ENCODE data around the gene CD164L2.

Gene CD164L2

DNA sequence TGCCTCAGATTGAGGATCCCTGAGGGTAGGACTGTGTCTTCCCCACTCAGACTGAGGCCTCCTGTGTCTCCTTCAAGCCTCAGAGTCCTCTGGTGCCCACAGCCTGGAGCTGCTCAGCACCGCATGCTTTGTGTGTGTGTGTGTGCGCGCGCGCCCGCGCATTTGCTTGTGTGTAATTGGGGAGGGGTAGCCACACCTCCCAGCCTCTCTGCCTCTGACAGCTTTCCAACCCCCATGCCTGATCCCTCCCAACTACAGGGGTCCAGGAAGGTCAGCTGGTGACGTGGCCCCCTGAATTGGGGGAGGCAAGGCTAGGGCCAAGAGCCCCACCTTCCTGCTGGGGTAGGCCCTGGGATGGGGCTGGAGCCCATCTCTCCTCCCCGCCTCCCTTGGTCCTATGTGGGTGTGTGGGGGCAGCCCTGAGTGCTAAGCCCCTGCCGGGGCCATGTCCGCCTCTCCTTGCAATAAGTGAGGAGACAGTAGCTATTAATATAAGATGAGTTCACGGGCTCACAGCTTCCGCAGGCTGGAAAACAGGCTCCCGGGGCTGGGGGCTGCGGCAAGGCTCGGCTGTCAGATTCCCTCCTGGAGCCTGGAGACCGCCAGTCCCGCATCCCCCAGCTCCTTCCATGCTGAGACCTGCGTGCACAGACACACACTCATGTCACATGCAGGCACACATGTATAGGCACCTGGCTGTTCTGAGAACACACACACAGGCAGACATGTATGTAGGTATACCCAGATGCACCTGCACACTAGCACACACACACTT, 16.3 kb upstream of the CD164L2 start:
- H3K27me3 Mint-ChIP-seq = no peaks in the 10 kb centered on the region
- H3K4me1 Mint-ChIP-seq = peaks cover 28% of the 10 kb centered on the region
- peak overlapping the region; percentile 41 for H3K27ac Mint-ChIP-seq
- DNase-seq (ENCODE audit: low spot score in 2 of 2) (no peak), ATAC-seq (ENCODE audit: low read depth) (no peak)
- no peaks in the 10 kb centered on the region for H3K9me3 Mint-ChIP-seq
- no peaks in the 10 kb centered on the region for H3K36me3 Mint-ChIP-seq
- no peak overlapping the region for H3K4me3 Mint-ChIP-seq

DNA sequence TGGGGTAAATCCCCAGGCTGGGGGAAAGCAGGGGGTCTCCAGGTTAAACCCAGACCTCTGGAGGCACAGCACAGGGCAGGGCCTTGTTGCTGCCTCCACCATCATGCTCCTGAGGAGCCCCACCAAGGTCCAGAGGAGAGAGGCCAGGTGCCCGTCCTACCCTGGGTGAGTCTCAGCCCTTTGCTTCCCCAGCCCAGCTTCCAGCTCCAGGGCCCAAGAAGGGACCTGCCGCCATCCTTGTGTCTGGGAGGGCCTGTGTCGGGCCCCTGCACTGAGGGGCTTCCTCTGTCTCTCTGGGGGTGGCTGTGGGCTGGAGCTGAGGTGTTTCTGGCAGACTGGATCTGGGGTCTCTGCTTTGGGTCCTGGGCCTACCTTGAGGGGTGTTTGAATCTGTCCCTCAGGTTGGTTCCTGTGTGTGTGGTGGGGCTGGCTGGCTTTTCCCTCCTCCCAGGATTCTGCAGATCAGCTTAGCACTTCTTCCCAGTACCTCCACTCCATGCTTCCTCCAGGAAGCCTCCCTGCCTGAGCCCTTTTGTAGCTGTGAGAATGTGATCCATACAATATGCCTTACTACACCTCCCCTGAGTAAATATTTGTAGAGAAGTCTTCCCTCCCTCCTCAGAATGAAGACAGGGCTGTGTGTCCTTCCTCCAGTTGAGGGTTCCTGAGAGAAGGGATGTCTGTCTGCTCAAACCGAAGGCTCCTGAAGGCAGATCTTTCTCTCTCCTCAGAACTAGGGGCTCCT, 15.4 kb upstream of the CD164L2 start:
- no peak for ATAC-seq (ENCODE audit: low read depth)
- Mint-ChIP-seq H3K4me1 (peaks cover 20% of the 10 kb centered on the region), H3K27me3 (no peaks in the 10 kb centered on the region), H3K27ac (peak overlapping the region; percentile 41), H3K9me3 (no peaks in the 10 kb centered on the region), H3K4me3 (no peak overlapping the region), H3K36me3 (no peaks in the 10 kb centered on the region)
- DNase-seq (ENCODE audit: low spot score in 2 of 2) = no peak

DNA sequence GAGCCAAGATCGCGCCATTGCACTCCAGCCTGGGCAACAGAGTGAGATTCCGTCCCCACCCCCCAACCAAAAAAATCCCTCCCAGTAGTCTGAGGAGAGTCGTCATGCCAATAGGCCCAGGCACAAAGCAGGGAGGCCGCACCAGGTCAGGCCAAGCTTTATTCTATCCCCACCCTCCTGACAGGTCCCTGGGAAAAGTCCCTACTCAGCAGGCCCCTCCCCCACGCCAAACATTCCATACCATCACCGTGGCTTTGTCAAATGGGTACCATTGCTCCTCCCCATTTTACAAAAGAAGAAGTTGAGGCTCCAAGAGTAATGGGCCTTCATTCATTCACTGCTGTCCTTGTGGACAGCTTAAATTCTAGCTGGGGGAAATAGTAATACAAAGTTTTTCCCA, 14.6 kb upstream of the CD164L2 start:
- H3K27me3 Mint-ChIP-seq = no peaks in the 10 kb centered on the region

DNA sequence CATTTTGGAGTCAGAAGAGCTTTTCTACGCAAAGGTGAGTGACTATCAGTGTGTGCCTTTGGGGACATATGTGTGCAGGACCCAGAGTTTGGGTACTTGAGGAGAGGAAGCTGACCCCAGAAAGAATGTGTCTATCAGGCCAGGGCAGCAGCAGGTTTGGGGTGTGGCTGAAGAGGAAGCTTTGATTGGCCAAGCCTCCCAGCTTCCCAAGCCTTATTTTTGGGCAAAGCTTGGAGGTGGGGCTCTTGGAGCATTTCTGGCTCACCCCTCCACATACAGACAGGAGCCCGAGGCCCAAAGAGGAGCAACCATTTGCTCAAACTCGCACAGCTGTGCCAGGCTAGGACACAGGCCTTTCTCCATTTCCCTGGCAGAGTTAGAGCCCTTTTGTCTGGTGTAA, 14.0 kb upstream of the CD164L2 start:
- no peak overlapping the region for H3K27ac Mint-ChIP-seq
- no peaks in the 10 kb centered on the region for H3K27me3 Mint-ChIP-seq
- ATAC-seq (ENCODE audit: low read depth) (no peak), DNase-seq (ENCODE audit: low spot score in 2 of 2) (no peak)
- no peaks in the 10 kb centered on the region for H3K36me3 Mint-ChIP-seq
- no peaks in the 10 kb centered on the region for H3K9me3 Mint-ChIP-seq
- H3K4me1 Mint-ChIP-seq = peaks cover 12% of the 10 kb centered on the region
- no peak overlapping the region for H3K4me3 Mint-ChIP-seq

More for the DNA sequence above, 14.6 kb upstream of the CD164L2 start:
- H3K27ac Mint-ChIP-seq = peak overlapping the region; percentile 35
- no peak overlapping the region for H3K4me3 Mint-ChIP-seq
- DNase-seq (ENCODE audit: low spot score in 2 of 2) (no peak), ATAC-seq (ENCODE audit: low read depth) (no peak)
- no peaks in the 10 kb centered on the region for H3K9me3 Mint-ChIP-seq
- H3K4me1 Mint-ChIP-seq = peaks cover 15% of the 10 kb centered on the region
- H3K36me3 Mint-ChIP-seq = no peaks in the 10 kb centered on the region

DNA sequence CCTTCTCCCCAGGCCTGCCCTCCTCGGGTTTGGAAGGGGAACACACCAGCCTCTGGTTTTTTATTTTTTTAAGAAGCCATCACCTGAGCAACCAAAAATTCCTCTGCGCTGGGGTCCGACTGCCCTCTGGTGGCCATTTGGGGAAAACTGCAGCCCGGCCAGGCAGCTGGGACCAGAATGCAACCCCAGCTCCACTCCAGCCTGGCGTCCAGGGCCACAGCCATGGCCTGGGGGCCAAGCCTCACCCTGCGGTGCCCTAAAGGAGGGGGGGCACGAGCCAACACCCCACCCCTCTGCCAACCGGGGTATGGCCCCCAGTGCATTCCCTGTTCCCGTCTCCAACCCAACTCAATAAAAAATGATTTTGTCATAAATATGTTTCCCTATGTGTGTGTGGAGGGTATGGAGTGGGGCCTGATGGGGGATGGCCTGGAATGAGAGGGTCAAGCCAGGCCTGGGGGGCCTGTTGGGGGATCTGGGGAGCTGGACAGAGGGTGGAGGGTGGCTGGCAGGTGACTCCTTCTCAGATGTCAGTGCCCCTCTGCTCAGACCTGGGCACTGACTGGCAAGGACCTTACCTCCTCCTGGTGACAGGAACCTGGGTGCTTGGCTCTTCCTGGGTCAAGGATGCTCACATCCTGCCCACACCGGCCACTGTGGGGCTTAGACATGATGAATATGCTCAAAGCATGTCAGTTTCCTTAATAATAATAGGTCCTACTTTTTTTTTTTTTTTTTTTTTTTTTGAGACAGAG, 12.5 kb upstream of the CD164L2 start:
- peaks cover 10% of the 10 kb centered on the region for H3K4me1 Mint-ChIP-seq
- no peaks in the 10 kb centered on the region for H3K27me3 Mint-ChIP-seq
- H3K27ac Mint-ChIP-seq = no peak overlapping the region
- H3K4me3 Mint-ChIP-seq = no peak overlapping the region
- ATAC-seq (ENCODE audit: low read depth) (peak; percentile 50), DNase-seq (ENCODE audit: low spot score in 2 of 2) (peak; percentile 83 to 87)
- no peaks in the 10 kb centered on the region for H3K36me3 Mint-ChIP-seq
- H3K9me3 Mint-ChIP-seq = no peaks in the 10 kb centered on the region

DNA sequence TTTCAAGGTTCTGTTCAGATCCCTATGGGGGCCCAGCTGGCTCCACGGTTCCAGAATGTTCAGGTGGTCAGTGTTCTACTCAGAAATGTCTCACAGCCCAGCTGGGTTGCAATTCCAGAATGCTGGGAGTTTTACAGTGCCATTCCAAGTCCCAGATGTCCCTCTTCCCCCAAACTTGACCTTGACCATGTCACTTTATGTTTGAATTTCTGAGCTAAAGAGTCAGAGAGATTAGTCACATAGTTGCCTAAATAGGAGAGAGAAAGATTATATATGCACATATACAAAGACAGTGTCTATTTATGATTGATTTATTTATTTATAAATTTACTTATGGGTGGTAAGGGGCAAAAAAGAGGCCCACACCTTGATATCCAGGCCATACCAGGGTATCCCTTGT, 11.8 kb upstream of the CD164L2 start:
- no peaks in the 10 kb centered on the region for H3K36me3 Mint-ChIP-seq
- peak overlapping the region; percentile 4 for H3K27ac Mint-ChIP-seq
- DNase-seq (ENCODE audit: low spot score in 2 of 2) = no peak
- H3K9me3 Mint-ChIP-seq = no peaks in the 10 kb centered on the region
- no peaks in the 10 kb centered on the region for H3K27me3 Mint-ChIP-seq
- H3K4me1 Mint-ChIP-seq = peaks cover 10% of the 10 kb centered on the region
- no peak overlapping the region for H3K4me3 Mint-ChIP-seq
- ATAC-seq (ENCODE audit: low read depth) = no peak

DNA sequence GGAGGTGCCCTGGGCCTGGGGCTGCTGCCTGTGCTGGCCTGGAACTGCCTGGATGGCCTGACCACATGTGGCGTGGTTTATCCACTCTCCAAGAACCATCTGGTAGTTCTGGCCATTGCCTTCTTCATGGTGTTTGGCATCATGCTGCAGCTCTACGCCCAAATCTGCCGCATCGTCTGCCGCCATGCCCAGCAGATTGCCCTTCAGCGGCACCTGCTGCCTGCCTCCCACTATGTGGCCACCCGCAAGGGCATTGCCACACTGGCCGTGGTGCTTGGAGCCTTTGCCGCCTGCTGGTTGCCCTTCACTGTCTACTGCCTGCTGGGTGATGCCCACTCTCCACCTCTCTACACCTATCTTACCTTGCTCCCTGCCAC, 11.1 kb upstream of the CD164L2 start:
- DNase-seq (ENCODE audit: low spot score in 2 of 2) (no peak), ATAC-seq (ENCODE audit: low read depth) (no peak)
- H3K9me3 Mint-ChIP-seq = no peaks in the 10 kb centered on the region
- H3K27ac Mint-ChIP-seq = peak overlapping the region; percentile 4
- H3K27me3 Mint-ChIP-seq = no peaks in the 10 kb centered on the region
- no peaks in the 10 kb centered on the region for H3K36me3 Mint-ChIP-seq
- peak overlapping the region; percentile 35 for H3K4me3 Mint-ChIP-seq
- peaks cover 10% of the 10 kb centered on the region for H3K4me1 Mint-ChIP-seq

DNA sequence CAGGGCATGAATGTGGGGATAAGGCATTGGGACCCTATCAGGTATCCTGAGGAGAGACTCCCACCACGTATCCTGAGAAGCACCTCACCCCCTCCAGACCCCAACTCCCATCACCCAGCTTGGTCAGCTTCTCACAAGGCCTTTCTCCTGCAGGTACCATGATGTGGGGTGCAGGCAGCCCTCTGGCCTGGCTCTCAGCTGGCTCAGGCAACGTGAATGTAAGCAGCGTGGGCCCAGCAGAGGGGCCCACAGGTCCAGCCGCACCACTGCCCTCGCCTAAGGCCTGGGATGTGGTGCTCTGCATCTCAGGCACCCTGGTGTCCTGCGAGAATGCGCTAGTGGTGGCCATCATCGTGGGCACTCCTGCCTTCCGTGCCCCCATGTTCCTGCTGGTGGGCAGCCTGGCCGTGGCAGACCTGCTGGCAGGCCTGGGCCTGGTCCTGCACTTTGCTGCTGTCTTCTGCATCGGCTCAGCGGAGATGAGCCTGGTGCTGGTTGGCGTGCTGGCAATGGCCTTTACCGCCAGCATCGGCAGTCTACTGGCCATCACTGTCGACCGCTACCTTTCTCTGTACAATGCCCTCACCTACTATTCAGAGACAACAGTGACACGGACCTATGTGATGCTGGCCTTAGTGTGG, 10.6 kb upstream of the CD164L2 start:
- no peaks in the 10 kb centered on the region for H3K9me3 Mint-ChIP-seq
- ATAC-seq (ENCODE audit: low read depth) (no peak), DNase-seq (ENCODE audit: low spot score in 2 of 2) (no peak)
- no peaks in the 10 kb centered on the region for H3K27me3 Mint-ChIP-seq
- peak overlapping the region; percentile 4 for H3K27ac Mint-ChIP-seq
- H3K36me3 Mint-ChIP-seq = no peaks in the 10 kb centered on the region
- no peak overlapping the region for H3K4me3 Mint-ChIP-seq
- peaks cover 10% of the 10 kb centered on the region for H3K4me1 Mint-ChIP-seq

DNA sequence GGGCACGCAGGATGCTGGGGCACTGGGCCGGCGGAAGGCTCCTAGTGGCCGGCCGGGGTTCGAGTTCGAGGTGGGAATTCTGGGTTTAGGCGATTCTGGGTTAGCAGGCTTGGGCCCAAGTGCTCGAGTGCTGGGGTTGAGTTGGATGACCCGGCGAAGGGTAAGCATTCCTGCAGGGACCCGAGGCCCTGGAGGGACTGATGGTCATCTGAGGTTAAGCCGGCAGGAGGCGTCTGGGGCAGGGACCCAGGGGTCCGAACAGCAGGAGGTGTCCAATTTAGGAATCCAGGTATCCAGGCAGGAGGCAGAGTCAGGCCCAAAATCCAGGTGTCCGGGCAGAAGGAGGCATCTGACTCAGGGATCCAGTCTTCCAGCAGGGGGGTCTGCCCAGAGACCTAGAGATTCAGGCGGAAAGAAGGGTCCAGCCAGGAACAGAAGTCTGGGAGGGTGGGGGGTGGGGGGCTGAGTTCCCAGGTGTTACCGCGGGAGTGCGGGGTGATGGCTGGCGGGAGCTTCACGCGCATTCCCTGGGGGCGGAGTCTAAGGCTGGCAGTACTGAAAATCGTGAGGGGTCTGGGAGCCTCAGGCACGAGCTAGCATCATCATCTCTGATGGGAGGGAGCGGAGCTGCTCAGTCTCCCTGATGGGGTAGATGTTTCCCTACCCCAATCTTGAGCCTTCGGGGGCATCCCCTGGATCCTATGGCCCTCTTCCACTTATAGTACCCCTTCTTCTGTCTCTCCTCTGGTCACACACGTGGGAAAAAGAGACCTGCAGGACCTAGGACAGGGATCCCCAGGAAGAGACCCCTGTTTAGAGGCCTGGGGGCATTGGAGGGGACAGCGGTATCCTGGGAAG, 9.9 kb upstream of the CD164L2 start:
- Mint-ChIP-seq H3K27me3 (no peaks in the 10 kb centered on the region), H3K27ac (no peak overlapping the region), H3K4me3 (peak overlapping the region; percentile 57), H3K4me1 (peaks cover 13% of the 10 kb centered on the region), H3K36me3 (no peaks in the 10 kb centered on the region), H3K9me3 (no peaks in the 10 kb centered on the region)
- DNase-seq (ENCODE audit: low spot score in 2 of 2) (no peak), ATAC-seq (ENCODE audit: low read depth) (no peak)

DNA sequence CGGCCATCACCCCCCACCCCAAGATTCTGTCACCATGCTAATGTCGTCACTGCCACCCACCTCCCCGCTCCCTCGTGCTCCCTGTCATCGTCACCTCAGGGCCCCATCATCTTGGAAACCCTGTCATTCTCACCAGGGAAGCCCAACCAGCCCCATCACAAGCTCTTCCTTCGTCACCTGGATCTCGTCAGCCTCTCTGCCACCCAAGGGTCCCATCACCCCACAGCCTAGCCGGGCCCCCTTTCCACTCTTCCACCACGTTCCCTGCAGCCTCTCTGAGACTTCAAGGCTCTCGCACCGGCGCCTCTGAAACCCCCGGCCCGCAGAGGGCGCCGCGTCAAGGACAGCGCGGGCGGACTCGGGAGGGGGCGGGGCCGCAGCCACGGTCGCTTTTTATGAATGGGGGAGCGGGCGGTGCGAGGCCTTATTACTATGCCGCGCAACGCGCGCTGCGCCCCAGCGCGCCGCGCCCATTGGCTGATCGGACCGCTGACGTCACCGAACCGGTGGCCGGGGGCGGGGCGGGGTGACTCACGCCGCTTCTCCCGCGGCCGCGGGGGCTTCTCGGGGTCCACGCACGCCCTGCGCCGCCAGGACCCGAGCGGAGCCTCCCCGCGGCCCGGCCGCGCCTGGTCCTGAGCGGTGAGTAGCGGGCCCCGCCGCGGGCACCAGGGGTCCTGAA, 9.1 kb upstream of the CD164L2 start, which contains the start of gene GPR3:
Gene GPR3 (plus strand): TSS at position 527 of the 682 bp plus-strand sequence. CDS start 1,177 bp downstream, outside the sequence.
- Mint-ChIP-seq H3K4me1 (peaks cover 13% of the 10 kb centered on the region), H3K27ac (peak within 1 kb of the TSS; percentile 92), H3K27me3 (no peaks in the 10 kb centered on the region), H3K4me3 (peak within 1 kb of the TSS; percentile 88), H3K9me3 (no peaks in the 10 kb centered on the region), H3K36me3 (no peaks in the 10 kb centered on the region)
- ATAC-seq (ENCODE audit: low read depth) = peak; percentile 89
- peak; percentile 86 for DNase-seq (ENCODE audit: low spot score in 2 of 2)

DNA sequence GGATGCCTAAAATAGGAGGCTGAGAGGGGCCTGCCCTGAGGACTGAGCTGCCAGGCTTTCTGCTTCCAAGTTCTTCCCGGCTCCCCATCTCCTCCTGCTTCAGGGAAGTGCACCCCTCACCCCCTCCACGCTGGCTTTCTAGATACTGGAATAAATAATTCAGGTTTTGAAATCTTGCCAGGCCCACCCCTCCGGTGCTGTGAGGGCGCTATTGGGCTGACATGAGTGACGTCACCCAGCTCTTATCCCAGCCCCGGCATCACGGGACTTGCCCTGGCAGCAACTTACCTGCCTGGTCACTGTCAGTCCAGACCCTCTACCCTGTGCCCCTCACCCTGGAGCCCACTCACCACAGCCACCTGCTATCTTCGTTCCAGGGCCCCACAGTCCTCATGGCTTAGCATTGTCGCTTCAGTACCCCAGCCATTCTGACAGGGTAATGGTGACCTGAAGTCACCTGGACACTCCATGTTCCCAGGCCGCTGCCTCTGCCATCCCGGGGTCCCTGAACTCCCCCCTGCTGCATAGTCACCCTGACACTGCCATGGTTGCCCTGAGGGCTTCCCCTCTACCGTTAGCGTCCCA, 8.5 kb upstream of the CD164L2 start:
- peak overlapping the region; percentile 88 for H3K4me3 Mint-ChIP-seq
- no peaks in the 10 kb centered on the region for H3K9me3 Mint-ChIP-seq
- peak in 1 of 2 donors; percentile 33 for DNase-seq (ENCODE audit: low spot score in 2 of 2)
- peak overlapping the region; percentile 92 for H3K27ac Mint-ChIP-seq
- H3K27me3 Mint-ChIP-seq = peaks cover 2% of the 10 kb centered on the region
- ATAC-seq (ENCODE audit: low read depth) = no peak
- H3K4me1 Mint-ChIP-seq = peaks cover 13% of the 10 kb centered on the region
- H3K36me3 Mint-ChIP-seq = no peaks in the 10 kb centered on the region

DNA sequence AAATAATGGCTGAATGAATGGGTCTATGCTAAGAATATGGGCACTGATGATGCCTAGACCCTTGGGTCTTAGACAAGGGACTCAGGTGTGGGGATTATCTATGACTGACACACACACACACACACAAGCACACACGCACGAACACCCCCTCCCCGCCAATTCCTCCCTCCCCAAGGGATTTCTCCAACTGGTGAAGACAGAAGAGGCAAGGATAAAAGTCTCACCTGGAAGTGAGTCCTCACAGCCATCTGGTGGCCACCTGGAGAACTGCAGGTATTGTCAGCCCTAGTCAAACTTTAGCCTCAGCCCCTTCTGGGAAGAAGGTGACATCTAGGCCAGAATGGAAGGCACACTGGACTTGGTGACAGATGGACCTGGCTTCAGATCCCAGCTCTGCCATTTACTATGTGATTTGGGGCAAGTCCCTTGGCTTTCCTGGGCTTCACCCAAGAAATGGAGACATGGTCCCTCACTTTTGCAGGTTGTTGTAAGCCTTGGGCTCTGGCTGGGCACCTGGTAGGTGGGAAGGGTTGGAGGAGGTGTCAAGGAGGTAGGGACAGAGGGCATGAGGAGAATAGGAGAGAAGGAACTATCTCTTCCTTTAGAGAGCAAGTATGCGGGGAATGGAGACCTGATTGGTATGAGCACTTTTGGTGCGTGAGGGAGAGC, 5.3 kb upstream of the CD164L2 start:
- Mint-ChIP-seq H3K9me3 (no peaks in the 10 kb centered on the region), H3K27ac (no peak overlapping the region), H3K27me3 (peaks cover 2% of the 10 kb centered on the region), H3K4me1 (peaks cover 15% of the 10 kb centered on the region), H3K36me3 (no peaks in the 10 kb centered on the region), H3K4me3 (no peak overlapping the region)
- DNase-seq (ENCODE audit: low spot score in 2 of 2) (peak; percentile 70 to 79), ATAC-seq (ENCODE audit: low read depth) (peak; percentile 14)

All from memory B cell (primary cell).